Testis (tissue), 2 donors: ENCODE data around the gene ADAM12.

Experiments used
- POLR2A ChIP-seq: fragments of 450-650 bp; IDR thresholded peaks from one replicate; pipeline ENCODE4 v1.6.1; 2017; ENCODE audit warnings: antibody characterized with exemption, mild to moderate bottlenecking, moderate library complexity
- TF ChIP-seq, protein P1 (sequence below), 3 experiments: fragments of 450-650 bp in 2 of 3; fragments of 200-600 bp in 1 of 3; sonication (generic) in 1 of 3; IDR thresholded peaks; one replicate each; pipeline ENCODE4 v1.5.1; 2016 to 2019; ENCODE audit warnings: antibody characterized with exemption in 3 of 3, mild to moderate bottlenecking in 2 of 3, moderate library complexity in 1 of 3

DNA sequence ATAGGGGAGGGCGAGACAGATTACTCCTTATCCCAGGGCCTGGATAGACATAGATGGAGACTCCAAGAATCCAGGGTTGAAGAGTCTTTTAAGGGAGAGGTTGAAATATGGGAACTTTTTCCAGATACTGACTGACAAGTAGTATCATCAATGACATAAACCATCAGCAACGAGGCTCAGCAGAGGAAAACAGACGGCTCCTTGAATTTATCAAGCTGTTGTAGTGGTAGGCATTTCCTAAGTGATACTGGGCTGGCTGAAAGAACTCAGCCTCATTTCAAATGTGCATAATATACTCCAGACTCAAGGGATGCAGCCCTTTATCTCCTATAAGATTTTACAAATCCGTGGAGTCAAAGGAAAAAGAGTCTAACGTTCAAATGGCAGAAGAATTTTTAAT lies 341.4 kb downstream of the ADAM12 start:
- TF ChIP-seq, protein P1, sequence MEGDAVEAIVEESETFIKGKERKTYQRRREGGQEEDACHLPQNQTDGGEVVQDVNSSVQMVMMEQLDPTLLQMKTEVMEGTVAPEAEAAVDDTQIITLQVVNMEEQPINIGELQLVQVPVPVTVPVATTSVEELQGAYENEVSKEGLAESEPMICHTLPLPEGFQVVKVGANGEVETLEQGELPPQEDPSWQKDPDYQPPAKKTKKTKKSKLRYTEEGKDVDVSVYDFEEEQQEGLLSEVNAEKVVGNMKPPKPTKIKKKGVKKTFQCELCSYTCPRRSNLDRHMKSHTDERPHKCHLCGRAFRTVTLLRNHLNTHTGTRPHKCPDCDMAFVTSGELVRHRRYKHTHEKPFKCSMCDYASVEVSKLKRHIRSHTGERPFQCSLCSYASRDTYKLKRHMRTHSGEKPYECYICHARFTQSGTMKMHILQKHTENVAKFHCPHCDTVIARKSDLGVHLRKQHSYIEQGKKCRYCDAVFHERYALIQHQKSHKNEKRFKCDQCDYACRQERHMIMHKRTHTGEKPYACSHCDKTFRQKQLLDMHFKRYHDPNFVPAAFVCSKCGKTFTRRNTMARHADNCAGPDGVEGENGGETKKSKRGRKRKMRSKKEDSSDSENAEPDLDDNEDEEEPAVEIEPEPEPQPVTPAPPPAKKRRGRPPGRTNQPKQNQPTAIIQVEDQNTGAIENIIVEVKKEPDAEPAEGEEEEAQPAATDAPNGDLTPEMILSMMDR (IDR thresholded peaks at IDR 0.05): no peak
- no peak for TF ChIP-seq POLR2A
